Gastroesophageal sphincter (tissue), 4 donors: ENCODE measurements around the gene CD28. TPM values are rescaled to one million over a fixed set of nuclear protein-coding genes. Genes with fewer than 3 reads are reported as not detected.

Experiments
- ATAC-seq: fragments of 150-250 bp; one replicate; pipeline ENCODE4 v1.9.1; 2016; ENCODE audit warnings: mild to moderate bottlenecking, moderate library complexity
- H3K27ac ChIP-seq, 4 donors: fragments of 200-600 bp; sonication (generic) in 3 of 4; 1 replicate in 3 of 4; 2 replicates in 1 of 4; pipeline ENCODE4 v1.5.1; 2016 to 2019
- H3K27me3 ChIP-seq: fragments of 200-600 bp; sonication (generic); one replicate; pipeline ENCODE4 v1.5.1; 2019
- H3K36me3 ChIP-seq, 2 donors: fragments of 200-600 bp; sonication (generic); one replicate each; pipeline ENCODE4 v1.5.1; 2019; ENCODE audit warnings: control low read depth in 1 of 2
- H3K4me1 ChIP-seq, 3 donors: fragments of 200-600 bp; sonication (generic); 1 replicate in 2 of 3; 2 replicates in 1 of 3; pipeline ENCODE4 v1.5.1; 2016 to 2019; ENCODE audit warnings: control low read depth in 2 of 3
- H3K4me3 ChIP-seq, 2 donors: fragments of 200-600 bp; sonication (generic); one replicate each; pipeline ENCODE4 v1.5.1; 2019; ENCODE audit warnings: mild to moderate bottlenecking in 1 of 2, moderate library complexity in 1 of 2
- H3K9me3 ChIP-seq, 3 donors: fragments of 200-600 bp; sonication (generic); one replicate each; pipeline ENCODE4 v1.5.1; 2017 to 2019; ENCODE audit warnings: control low read depth in 2 of 3
- EP300 ChIP-seq: sonication (generic); formaldehyde crosslinking; IDR thresholded peaks from one replicate; pipeline ENCODE4 v1.6.1; 2017; ENCODE audit warnings: antibody characterized with exemption, mild to moderate bottlenecking
- POLR2A ChIP-seq, 2 donors: fragments of 450-650 bp; IDR thresholded peaks; one replicate each; pipeline ENCODE4 v1.6.1; 2017; ENCODE audit warnings: antibody characterized with exemption in 2 of 2, mild to moderate bottlenecking in 2 of 2, moderate library complexity in 1 of 2
- POLR2AphosphoS5 ChIP-seq: sonication (generic); formaldehyde crosslinking; IDR thresholded peaks from one replicate; pipeline ENCODE4 v1.6.1; 2017; ENCODE audit warnings: antibody characterized with exemption
- WGBS, 2 donors: methylation state at CpG; one replicate each; pipeline ENCODE4 v1.1.5; 2018; ENCODE audit warnings: low coverage in 1 of 2; 5-methylcytosine and 5-hydroxymethylcytosine counted together
- total RNA-seq, 4 donors: library from RNA; depleted of rRNA; stranded (reverse); fragments of >200 nt; gene quantifications; one replicate each; pipeline ENCODE4 v1.1.0, GENCODE V29; 2016
- TF ChIP-seq, protein P1 (sequence below), 4 experiments: fragments of 200-600 bp in 2 of 4; fragments of 450-650 bp in 2 of 4; sonication (generic) in 1 of 4; IDR thresholded peaks; one replicate each; pipeline ENCODE4 v1.5.1; 2017 to 2019; ENCODE audit warnings: antibody characterized with exemption in 4 of 4, mild to moderate bottlenecking in 2 of 4, moderate library complexity in 2 of 4

Gene CD28
- 1 to 10 TPM in 2 of 4 donors, under 1 TPM in 2; 0.19 to 2.3 (median 1.4) TPM for total RNA-seq

DNA sequence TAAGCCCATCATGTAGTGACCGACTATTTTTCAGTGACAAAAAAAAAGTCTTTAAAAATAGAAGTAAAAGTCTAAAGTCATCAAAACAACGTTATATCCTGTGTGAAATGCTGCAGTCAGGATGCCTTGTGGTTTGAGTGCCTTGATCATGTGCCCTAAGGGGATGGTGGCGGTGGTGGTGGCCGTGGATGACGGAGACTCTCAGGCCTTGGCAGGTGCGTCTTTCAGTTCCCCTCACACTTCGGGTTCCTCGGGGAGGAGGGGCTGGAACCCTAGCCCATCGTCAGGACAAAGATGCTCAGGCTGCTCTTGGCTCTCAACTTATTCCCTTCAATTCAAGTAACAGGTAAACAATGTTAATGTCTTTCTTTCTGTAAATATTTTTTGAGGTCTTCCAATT is at the start of gene CD28:
Gene CD28, plus strand, starts transcription at position 237 of the 400 bp plus-strand sequence. Its CDS starts 58 bp downstream, at position 295.
- TF ChIP-seq EP300 (no peak), POLR2A (IDR thresholded peaks at IDR 0.05) (no peak), POLR2AphosphoS5 (no peak)
- TF ChIP-seq, protein P1, sequence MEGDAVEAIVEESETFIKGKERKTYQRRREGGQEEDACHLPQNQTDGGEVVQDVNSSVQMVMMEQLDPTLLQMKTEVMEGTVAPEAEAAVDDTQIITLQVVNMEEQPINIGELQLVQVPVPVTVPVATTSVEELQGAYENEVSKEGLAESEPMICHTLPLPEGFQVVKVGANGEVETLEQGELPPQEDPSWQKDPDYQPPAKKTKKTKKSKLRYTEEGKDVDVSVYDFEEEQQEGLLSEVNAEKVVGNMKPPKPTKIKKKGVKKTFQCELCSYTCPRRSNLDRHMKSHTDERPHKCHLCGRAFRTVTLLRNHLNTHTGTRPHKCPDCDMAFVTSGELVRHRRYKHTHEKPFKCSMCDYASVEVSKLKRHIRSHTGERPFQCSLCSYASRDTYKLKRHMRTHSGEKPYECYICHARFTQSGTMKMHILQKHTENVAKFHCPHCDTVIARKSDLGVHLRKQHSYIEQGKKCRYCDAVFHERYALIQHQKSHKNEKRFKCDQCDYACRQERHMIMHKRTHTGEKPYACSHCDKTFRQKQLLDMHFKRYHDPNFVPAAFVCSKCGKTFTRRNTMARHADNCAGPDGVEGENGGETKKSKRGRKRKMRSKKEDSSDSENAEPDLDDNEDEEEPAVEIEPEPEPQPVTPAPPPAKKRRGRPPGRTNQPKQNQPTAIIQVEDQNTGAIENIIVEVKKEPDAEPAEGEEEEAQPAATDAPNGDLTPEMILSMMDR (IDR thresholded peaks at IDR 0.05) = no peak
- H3K4me1 ChIP-seq = no peaks in the 10 kb centered on the region

DNA sequence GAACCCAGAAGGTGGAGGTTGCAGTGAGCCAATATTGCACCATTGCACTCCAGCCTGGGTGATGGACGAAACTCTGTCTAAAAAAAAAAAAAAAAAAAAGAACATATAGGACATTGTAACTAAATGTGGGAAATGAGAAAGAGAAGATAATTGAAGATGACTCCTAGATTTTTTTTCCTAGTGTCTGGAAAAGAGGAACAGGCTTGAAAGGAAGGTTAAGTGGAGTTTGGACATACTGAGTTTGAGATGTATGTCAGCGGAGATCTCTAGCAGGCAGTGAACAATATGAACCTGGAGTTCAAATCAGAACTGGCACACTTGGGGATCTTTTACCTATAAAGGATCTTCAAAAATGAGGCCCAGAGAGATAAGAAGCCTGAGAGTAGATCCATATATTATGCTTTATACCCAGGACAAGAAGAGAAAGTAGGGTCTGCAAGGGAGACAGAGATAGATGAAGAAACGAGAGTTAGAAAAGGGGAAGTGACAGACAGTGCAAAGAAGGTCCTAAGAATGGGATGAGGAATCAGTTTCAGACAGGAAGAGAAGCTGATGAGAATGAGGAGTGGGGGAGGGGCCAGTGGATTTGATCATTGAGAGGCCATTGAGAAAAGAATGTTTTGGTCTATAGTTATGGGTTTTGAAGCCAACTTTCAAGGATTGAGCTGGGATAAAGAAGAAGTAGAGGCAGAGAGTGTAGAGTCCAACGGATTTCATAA is 46.9 kb upstream of the CD28 start:
- Histone ChIP-seq H3K4me1 (no peaks in the 10 kb centered on the region), H3K4me3 (no peak overlapping the region), H3K36me3 (no peaks in the 10 kb centered on the region), H3K27me3 (no peaks in the 10 kb centered on the region), H3K27ac (no peak overlapping the region), H3K9me3 (no peaks in the 10 kb centered on the region)
- TF ChIP-seq POLR2A (IDR thresholded peaks at IDR 0.05) = no peak
- TF ChIP-seq, protein P1 (IDR thresholded peaks at IDR 0.05) = no peak
- no peak for TF ChIP-seq POLR2AphosphoS5
- TF ChIP-seq EP300 = no peak
- 83 to 86% methylated on average over 2 to 4 of the region's 4 CpGs for WGBS, 2 donors
- no peak for ATAC-seq

More for the DNA sequence above, at the start of gene CD28:
- no peak within 1 kb of the TSS for H3K4me3 ChIP-seq
- no peaks in the 10 kb centered on the region for H3K36me3 ChIP-seq
- no peak for ATAC-seq
- peaks cover 0 to 15% (median 0%) of the 10 kb centered on the region in 3 donors for H3K9me3 ChIP-seq
- WGBS, 2 donors = 79 to 88% methylated on average over 7 to 9 of the region's 9 CpGs
- no peak within 1 kb of the TSS for H3K27ac ChIP-seq
- no peaks in the 10 kb centered on the region for H3K27me3 ChIP-seq

DNA sequence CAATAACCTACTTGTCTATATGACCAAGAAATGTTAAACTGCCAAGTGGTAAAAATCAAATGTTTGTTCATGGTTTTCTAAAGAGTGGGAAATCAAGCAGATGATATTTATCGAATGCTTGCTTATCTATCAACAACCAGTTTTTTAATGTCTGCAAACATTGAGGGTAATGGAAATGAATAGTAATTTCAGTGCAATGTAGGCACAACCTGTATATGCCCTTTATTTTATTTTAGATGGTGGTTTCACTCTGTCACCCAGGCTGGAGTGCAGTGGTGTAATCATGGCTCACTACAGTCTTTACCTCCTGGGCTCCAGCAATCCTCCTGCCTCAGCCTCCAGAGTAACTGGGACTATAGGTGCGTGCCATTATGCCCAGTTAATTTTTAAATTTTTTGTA is 46.0 kb upstream of the CD28 start:
- no peaks in the 10 kb centered on the region for H3K36me3 ChIP-seq
- no peak overlapping the region for H3K4me3 ChIP-seq
- no peaks in the 10 kb centered on the region for H3K4me1 ChIP-seq
- H3K27me3 ChIP-seq = no peaks in the 10 kb centered on the region
- H3K9me3 ChIP-seq = no peaks in the 10 kb centered on the region
- TF ChIP-seq, protein P1 (IDR thresholded peaks at IDR 0.05) = no peak
- no peak for TF ChIP-seq EP300
- TF ChIP-seq POLR2A (IDR thresholded peaks at IDR 0.05) = no peak
- TF ChIP-seq POLR2AphosphoS5 = no peak
- ATAC-seq = no peak
- no peak overlapping the region for H3K27ac ChIP-seq
- WGBS, 2 donors = 90 to 100% methylated on average over 1 to 2 of the region's 2 CpGs

DNA sequence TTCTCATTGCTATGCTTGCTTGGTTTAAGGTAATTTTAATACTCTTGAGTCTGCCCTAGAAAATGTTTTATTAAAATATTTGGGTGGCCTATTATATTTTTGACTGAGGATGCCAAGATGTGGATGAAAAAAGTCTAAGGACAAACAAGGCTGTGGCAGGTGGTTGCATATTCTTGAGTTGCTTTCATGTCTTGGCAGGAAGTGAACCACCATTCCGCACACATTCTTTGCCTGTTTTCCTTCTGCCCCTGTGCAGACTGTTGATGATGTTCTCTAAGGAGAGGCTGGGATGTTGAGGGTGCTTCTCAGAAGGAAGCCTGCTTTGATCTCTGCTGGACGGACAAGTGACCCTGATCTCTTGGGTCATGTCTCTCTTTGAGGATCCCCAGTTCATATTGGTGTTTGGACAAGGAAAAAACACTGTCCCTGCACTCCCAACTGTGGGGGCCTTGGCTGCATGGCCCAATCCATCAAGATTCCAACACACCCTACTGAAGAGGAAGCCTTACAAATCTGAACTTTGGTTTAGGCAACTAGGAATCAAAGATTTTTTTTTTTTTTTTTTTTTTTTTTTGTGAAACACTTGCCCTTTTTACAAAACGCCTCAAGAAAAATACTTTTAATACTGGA is 45.0 kb upstream of the CD28 start:
- Histone ChIP-seq H3K27me3 (no peaks in the 10 kb centered on the region), H3K36me3 (no peaks in the 10 kb centered on the region), H3K4me1 (no peaks in the 10 kb centered on the region), H3K27ac (no peak overlapping the region), H3K4me3 (no peak overlapping the region), H3K9me3 (no peaks in the 10 kb centered on the region)
- 74 to 100% methylated on average over 3 of the region's 3 CpGs for WGBS, 2 donors
- no peak for ATAC-seq
- no peak for TF ChIP-seq POLR2AphosphoS5
- no peak for TF ChIP-seq POLR2A (IDR thresholded peaks at IDR 0.05)
- TF ChIP-seq, protein P1 (IDR thresholded peaks at IDR 0.05) = no peak
- no peak for TF ChIP-seq EP300

DNA sequence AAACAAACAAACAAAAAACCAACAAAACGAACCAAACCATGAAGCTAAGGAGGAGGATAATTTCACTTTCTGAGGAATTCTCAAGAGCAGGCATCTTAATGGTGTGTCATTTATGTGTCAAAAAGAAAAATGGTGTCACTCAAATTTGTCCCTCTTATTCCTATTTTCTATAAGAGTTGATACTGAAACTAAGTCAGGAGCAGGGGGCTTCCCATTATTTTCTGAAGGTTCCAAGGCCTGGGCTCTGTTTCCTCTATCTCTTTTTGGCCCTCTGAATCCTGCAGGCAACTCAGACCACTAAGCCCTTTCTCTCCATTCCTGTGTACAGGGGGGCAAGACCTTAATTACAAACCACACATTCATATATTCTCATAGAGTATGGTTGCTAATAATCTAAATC is 44.0 kb upstream of the CD28 start:
- Histone ChIP-seq H3K27ac (no peak overlapping the region), H3K36me3 (no peaks in the 10 kb centered on the region), H3K4me3 (no peak overlapping the region), H3K9me3 (no peaks in the 10 kb centered on the region), H3K27me3 (no peaks in the 10 kb centered on the region), H3K4me1 (no peaks in the 10 kb centered on the region)
- ATAC-seq = no peak
- TF ChIP-seq, protein P1 (IDR thresholded peaks at IDR 0.05) = no peak
- TF ChIP-seq POLR2AphosphoS5 = no peak
- no peak for TF ChIP-seq EP300
- TF ChIP-seq POLR2A (IDR thresholded peaks at IDR 0.05) = no peak
- WGBS, 2 donors = 0% methylated on average over 1 of the region's 1 CpG
